ENCODE measurements around the gene ACHE.

- TF ChIP-seq CTCF (IDR thresholded peaks at IDR 0.05; ENCODE audit: low read depth, low read length), result no peak
- TF ChIP-seq EZH2phosphoT487 (IDR thresholded peaks at IDR 0.05; ENCODE audit: low read depth), result no peak
These were observed 6.2 kb upstream of the ACHE start for GRCh38 chr7:100901921-100902332.

All from OCI-LY3 (cell line).